CD4-positive, alpha-beta T cell treated with Interleukin-15 for 1 hour (primary cell): ENCODE results near the gene SCTR.

Experiments used
- DNase-seq: peaks from one replicate; pipeline ENCODE4 v3.0.0-alpha.2; 2020

The SCTR gene

DNA sequence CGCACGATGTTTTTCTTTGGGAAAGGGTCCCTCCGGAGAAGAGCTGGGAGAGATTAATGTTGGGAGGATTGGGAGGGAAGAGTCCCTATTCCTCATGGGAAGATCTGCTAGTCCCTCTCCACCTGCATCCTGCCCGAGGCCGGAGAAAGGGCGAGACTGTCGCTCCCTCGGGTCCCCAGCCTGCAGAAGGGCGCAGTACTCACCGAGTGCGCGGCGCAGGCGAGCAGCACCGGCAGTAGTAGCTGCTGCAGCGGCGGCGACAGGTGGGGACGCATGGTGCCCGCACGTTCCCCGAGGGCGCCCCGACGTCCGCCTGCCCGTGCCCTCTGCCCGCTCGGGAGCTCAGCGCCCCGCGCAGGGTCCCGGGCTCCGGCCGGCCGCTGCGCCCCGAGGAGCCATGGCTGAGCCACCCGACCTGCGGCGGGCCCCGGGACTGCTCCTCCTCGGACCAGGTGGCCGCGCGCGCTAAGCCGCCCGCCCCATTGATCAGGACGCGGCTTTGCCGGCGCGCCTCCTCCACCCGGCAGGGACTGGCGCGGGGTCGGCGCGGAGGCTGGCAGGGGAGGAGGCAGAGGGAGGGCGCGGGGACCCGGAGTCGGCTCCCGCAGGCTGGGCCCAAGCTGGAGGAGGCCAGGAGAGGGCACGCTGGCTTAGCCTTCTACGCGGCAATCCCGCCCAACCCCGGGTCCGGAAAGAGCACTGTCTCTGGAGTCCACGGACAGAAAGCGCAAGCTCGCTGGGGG is at the start of gene SCTR:
SCTR (minus strand) TSS at position 532 of the 743 bp plus-strand sequence; CDS start at position 275, 257 bp downstream.
- DNase-seq: no peak

DNA sequence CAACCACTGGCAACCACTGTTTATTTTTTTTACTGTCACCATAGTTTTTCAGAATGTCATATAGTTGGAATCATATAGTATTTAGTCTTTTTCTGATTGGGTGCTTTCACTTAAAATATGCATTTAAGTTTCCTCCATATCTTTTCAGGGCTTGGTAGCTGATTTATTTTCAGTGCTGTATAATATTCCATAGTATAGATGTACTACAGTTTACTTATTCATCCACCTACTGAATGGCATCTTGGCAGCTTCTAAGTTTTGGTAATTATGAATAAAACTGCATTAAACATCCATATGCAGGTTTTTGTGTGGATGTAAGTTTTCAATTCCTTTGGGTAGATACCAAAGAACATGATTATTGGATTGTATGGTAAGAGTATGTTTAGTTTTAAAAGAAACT is 43.0 kb upstream of the SCTR start:
- DNase-seq: no peak

DNA sequence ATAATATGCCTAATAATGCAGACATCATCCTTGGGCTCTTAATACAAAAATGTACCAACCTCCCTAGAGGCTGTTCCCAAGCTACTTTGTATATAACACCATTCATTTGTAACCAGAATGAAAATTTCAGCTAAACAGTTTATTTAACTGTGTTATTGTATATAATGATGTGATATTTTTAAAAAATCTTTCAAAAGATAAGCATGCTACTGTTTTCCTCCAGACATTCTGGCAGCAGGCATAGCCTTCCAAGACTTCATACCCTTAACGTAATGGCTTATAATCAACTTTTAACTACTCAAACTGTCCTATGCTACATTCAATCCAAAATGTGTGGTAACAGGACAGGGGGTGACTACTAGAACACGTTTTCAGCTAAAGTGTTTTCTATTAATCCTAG is 41.2 kb upstream of the SCTR start:
- DNase-seq: no peak

DNA sequence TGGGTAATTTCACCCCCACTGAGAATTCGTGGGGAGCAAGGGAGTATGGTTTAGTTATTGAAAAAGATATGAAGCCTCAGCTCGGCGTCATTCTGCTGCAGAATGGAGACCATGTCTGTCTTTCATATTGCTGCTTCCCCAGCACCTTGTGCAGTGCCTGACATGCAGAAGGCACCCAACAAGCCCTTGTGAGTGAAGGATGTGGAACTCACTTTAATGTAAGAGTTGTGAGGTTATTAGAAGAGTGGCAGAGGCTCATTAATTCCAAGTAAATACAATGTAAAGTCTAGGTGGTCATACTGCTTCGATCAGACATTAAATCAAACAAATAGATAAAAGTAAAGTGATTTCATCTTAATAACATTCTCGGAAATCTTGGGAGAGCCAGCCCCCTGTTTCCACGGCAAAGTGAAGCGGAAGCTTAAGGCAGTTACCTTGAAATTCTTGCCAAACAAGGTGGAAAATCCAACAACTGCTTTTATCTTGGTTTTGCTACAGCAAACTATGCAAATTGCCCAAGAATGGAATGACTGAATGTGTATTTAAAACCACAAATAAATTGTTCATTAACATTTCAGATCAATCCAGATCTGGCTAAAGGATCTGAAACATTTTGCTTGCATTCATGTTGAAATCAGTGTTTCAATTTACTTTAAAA is 29.5 kb upstream of the SCTR start:
- DNase-seq: no peak

DNA sequence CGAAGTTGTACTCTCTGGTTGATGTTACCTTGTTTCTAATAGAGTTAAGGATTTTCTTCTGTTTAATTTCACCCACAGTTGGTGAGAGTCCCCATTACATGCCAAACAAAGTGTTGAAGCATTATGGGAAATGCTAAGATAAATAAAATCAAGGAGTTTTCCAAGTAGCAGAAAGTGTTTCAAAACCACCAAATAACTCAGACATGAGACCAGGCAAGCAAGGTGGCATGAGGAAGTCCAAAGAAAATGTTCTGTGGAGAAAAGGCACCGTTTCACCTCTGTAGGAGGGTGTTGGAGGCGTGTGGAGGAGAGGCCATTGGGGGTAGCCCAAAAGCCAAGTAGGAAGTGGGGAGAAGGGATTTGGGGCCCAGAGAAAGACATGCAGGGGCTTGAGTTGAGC is 28.6 kb upstream of the SCTR start:
- DNase-seq: no peak

GRCh38 chr2:119550856-119551255 is 26.6 kb upstream of the SCTR start:
- no peak for DNase-seq

GRCh38 chr2:119550346-119550745 is 26.1 kb upstream of the SCTR start:
- no peak for DNase-seq

GRCh38 chr2:119549241-119549640 is 25.0 kb upstream of the SCTR start:
- no peak for DNase-seq

- DNase-seq: no peak
These were observed 24.3 kb upstream of the SCTR start for GRCh38 chr2:119548516-119549120.

GRCh38 chr2:119546447-119546767 is 22.1 kb upstream of the SCTR start:
- no peak for DNase-seq

GRCh38 chr2:119545754-119546446 is 21.6 kb upstream of the SCTR start:
- no peak for DNase-seq

GRCh38 chr2:119544939-119545475 is 20.7 kb upstream of the SCTR start:
- no peak for DNase-seq

- no peak for DNase-seq
These were observed 20.0 kb upstream of the SCTR start, which contains the start of gene CFAP221 for GRCh38 chr2:119544075-119544938. Gene CFAP221 (plus strand): TSS chr2:119544449. CDS start chr2:119546132, 1,683 bp downstream.

DNA sequence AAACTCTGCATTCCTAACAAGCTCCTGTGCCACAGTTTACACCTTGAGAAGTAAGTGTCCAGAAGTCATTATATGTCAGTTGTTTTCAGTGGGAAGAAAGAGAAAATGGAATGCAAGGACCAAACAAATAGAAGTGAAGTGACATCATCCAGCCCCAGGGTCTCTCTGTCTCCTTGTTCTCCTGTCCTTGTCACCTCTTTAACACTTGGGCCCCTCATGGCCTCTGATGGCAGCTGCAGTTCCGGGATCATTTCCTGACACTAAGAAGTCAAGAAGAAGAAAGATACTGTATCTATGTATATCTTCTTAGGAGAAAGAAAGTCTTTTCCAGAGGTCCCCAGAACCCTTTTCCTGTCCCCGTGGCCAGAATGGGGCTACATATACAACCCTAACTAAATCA is 17.2 kb upstream of the SCTR start:
- no peak for DNase-seq

- DNase-seq: no peak
These were observed 13.5 kb upstream of the SCTR start for GRCh38 chr2:119537792-119538191.

DNA sequence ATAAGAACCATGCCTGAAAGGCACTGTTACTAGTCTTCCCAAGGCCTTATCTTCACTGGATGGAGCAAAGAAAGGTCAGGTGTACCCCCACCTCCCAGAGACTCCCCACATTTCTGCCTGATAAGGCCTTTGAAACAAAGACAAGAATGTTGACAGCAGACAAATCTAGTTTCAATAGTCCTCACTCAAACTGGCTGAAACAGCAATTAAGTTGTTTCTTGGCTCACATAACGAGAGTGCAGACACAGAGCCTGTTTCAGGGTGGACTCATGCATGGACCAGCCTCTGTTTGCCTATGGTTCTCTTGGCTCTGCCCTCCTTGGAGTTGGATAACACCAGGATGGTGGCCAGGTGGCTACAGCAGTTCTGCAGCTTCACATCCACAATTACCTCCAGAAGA is 12.4 kb upstream of the SCTR start:
- no peak for DNase-seq

DNA sequence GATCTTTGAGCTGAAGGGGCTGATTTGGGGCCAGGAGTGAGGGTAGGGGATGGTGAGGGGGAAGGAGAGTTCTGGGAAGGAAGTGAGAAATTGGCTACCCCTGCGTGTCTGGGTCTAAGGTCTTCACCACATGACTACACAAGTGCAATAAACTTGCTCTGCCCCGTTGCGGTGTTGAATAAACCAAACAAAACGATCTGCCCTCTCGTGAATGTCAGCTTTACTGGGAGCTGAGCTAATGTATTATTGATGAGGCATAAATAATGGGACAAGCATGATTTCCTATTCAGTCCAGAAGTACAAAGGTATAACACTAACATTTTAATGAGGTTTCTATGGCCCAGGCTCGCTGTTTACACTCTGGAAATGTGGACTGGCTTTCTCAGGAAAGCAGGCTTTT is 11.9 kb upstream of the SCTR start:
- no peak for DNase-seq

DNA sequence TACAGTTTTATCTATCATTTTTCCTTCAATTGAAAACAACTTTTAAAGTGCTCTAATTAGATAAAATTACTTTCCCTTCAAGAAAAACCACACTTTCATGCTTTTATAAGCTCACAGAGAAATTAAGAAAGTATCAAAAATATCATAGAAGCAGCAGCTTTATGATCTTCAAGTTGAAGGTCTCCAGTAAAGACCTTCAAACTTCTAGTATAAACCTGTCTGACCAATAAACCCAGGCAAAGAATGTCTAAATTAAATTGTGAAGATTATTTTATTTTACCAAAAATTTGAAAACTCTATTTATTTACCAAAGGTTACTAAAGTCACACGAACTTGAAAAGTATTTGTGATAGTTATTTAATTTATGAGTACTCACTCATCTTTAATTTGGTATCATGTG is 9.3 kb upstream of the SCTR start:
- DNase-seq: no peak

DNA sequence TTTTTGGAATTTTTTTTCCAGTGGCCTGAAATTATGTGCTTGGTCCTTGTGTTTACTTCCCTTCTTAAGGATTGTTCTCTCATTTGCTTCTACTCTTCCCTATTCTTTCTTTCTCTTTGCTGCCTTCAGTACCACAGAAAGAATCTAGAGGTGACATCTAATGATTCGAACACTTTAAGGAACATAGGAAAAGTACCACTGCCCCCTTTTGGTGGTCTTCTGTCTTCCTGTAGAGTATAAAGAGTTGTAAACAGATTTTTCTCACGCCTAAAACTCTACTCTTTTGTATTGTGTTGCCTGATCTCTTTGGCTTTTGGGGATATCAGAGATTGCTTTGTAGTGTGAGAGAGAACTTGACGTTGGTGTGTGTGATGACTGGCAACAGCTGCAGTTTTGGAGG is 7.0 kb upstream of the SCTR start:
- DNase-seq: no peak

GRCh38 chr2:119527999-119528398 is 3.7 kb upstream of the SCTR start:
- no peak for DNase-seq

- DNase-seq: no peak
These were observed 1.3 kb upstream of the SCTR start for GRCh38 chr2:119525614-119526013.

- no peak for DNase-seq
These were observed 816 bp downstream of the SCTR start for GRCh38 chr2:119523383-119523951.
